A673 (cell line): Measurements from ENCODE around the gene ACTL8. TPM values are rescaled to one million over a fixed set of nuclear protein-coding genes. Genes with fewer than 3 reads are reported as not detected.

ENCODE experiments used
- BruUV-seq: library from RNA; stranded (reverse); fragments of 400-500 nt; replicated peaks from 2 replicates; lab custom pipeline; 2021; lab: Mats Ljungman, UMichigan
- CTCF ChIA-PET: fragments of 300-600 bp; sonication (Branson Sonifier 250); formaldehyde crosslinking; loops from one replicate; lab custom pipeline; 2022; ENCODE audit warnings: antibody characterized with exemption; lab: Charles Lee
- POLR2A ChIA-PET: fragments of 300-600 bp; sonication (Branson Sonifier 250); formaldehyde crosslinking; loops from one replicate; lab custom pipeline; 2022; ENCODE audit warnings: antibody characterized with exemption; ENCODE audit not compliant: low non-redundant PET; lab: Charles Lee
- DNase-seq: peaks from one replicate; pipeline ENCODE4 v3.0.0-alpha.2; 2015; ENCODE audit warnings: low spot score
- H3K27ac ChIP-seq: fragments of 200-600 bp; sonication (generic); 2 replicates; pipeline ENCODE4 v1.5.1; 2016; ENCODE audit warnings: mixed run types, low read depth, mild to moderate bottlenecking, mixed read lengths, antibody characterized with exemption, low read length; ENCODE audit not compliant: poor library complexity, severe bottlenecking
- H3K27me3 ChIP-seq: fragments of 200-600 bp; sonication (generic); replicated peaks from 2 replicates; pipeline ENCODE4 v1.6.1; 2017; ENCODE audit warnings: mixed run types, low read depth, mild to moderate bottlenecking, mixed read lengths, antibody characterized with exemption, low read length; ENCODE audit not compliant: insufficient read depth, poor library complexity
- H3K36me3 ChIP-seq: fragments of 200-600 bp; sonication (generic); 2 replicates; pipeline ENCODE4 v1.6.1; 2016; ENCODE audit warnings: mixed run types, mild to moderate bottlenecking, mixed read lengths, antibody characterized with exemption, low read length; ENCODE audit not compliant: insufficient read depth, poor library complexity, severe bottlenecking
- H3K4me1 ChIP-seq: fragments of 200-600 bp; sonication (generic); 2 replicates; pipeline ENCODE4 v1.6.1; 2017; ENCODE audit warnings: mixed run types, mild to moderate bottlenecking, mixed read lengths, antibody characterized with exemption, low read length; ENCODE audit not compliant: insufficient read depth, poor library complexity, severe bottlenecking
- H3K4me3 ChIP-seq: fragments of 200-600 bp; sonication (generic); 2 replicates; pipeline ENCODE4 v1.5.1; 2016; ENCODE audit warnings: low read depth, mixed run types, mild to moderate bottlenecking, mixed read lengths, low read length; ENCODE audit not compliant: poor library complexity, severe bottlenecking
- H3K9me3 ChIP-seq: fragments of 200-600 bp; sonication (generic); 2 replicates; pipeline ENCODE4 v1.6.1; 2016; ENCODE audit warnings: mixed run types, low read depth, mild to moderate bottlenecking, mixed read lengths, antibody characterized with exemption, low read length; ENCODE audit not compliant: poor library complexity, severe bottlenecking
- EZH2 ChIP-seq: fragments of 200-600 bp; sonication (generic); IDR thresholded peaks from 2 replicates; pipeline ENCODE4 v1.6.1; 2017; ENCODE audit warnings: borderline replicate concordance, low read depth, mild to moderate bottlenecking, mixed read lengths, antibody characterized with exemption, low read length; ENCODE audit not compliant: poor library complexity, severe bottlenecking
- intact Hi-C: fragments of 100-400 bp; cut with micrococcal nuclease; formaldehyde crosslinking; loops from one replicate; pipeline ENCODE4 v1.10.0; 2022; ENCODE audit not compliant: unreplicated experiment
- total RNA-seq: library from RNA; stranded (reverse); gene quantifications from 2 replicates; pipeline ENCODE4 v1.2.3, GENCODE V29; 2021
- TF ChIP-seq, protein P1 (sequence below): fragments of 300-800, 200-600 bp; sonication (generic); conservative IDR thresholded peaks from 2 replicates; pipeline ENCODE4 v1.5.1; 2017; ENCODE audit warnings: low read depth, mild to moderate bottlenecking, antibody characterized with exemption, low read length, moderate library complexity, mixed read lengths

Gene ACTL8
- total RNA-seq, 1 experiment from 2014 or later, result 0.28 TPM

DNA sequence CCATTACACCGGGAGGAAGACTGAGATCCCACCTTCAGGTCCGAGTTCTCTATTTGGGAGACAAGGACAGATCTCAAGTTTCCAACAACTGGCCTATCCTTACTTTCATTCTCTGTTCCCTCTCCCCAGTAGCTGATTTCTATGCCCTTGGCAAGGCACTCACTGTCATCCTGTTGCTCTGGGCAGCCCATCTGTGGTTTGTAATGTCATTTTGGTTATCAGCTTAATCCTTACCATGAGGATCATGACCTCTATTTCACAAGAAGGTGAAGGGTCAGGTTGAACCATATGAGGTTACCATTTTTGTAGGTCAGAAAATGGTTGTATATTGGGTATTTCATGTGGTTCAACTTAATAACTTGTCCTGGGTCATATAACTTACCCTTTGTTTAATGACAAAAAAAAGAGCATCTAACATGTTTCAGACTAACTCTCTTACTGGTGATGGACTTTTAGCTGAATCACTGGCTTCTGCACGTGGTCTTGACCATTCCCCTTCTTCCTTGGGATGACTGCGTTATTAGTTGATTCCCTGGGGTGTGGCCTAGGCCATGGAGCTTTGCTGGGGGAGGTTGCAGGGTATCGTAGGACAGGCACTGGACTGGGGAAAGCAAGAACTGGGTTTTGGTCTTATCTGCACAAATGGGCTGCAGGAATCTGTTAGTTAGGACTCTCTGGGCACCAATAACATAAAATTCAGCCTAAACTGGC, 120.2 kb downstream of the ACTL8 start:
- CTCF ChIA-PET, result no interaction called here
- POLR2A ChIA-PET, result no interaction called here
- BruUV-seq, result no TSS peak

DNA sequence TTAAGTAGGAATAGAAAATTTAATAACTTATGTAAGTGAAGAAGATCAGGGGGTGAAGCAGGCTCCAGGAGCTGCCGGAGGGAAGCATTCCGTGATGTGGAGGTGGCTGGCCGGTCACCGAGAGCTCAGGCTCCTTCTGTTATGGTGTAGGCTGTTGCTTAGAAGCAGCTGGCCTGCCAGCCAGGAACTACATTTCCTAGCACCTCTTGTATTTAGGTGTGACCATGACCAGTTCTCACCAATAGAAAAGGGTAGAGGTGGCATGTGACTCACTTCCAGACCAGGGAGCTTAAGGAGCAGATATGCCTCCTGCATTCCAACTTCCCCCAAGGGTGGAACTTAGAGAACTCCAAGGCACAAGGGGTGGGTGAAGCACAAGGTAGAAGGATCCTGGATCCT, 120.7 kb downstream of the ACTL8 start:
- Histone ChIP-seq H3K27me3 (no peaks in the 10 kb centered on the region), H3K27ac (no peak overlapping the region), H3K9me3 (no peaks in the 10 kb centered on the region), H3K4me1 (no peaks in the 10 kb centered on the region), H3K36me3 (no peaks in the 10 kb centered on the region), H3K4me3 (no peak overlapping the region)
- ChIA-PET CTCF (no interaction called here), POLR2A (no interaction called here)
- intact Hi-C loops, result no loop called here
- no peak for TF ChIP-seq EZH2
- TF ChIP-seq, protein P1, sequence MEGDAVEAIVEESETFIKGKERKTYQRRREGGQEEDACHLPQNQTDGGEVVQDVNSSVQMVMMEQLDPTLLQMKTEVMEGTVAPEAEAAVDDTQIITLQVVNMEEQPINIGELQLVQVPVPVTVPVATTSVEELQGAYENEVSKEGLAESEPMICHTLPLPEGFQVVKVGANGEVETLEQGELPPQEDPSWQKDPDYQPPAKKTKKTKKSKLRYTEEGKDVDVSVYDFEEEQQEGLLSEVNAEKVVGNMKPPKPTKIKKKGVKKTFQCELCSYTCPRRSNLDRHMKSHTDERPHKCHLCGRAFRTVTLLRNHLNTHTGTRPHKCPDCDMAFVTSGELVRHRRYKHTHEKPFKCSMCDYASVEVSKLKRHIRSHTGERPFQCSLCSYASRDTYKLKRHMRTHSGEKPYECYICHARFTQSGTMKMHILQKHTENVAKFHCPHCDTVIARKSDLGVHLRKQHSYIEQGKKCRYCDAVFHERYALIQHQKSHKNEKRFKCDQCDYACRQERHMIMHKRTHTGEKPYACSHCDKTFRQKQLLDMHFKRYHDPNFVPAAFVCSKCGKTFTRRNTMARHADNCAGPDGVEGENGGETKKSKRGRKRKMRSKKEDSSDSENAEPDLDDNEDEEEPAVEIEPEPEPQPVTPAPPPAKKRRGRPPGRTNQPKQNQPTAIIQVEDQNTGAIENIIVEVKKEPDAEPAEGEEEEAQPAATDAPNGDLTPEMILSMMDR, result no peak
- BruUV-seq, result no TSS peak
- DNase-seq, result no peak

More for the DNA sequence above, 120.2 kb downstream of the ACTL8 start:
- H3K9me3 ChIP-seq, result no peaks in the 10 kb centered on the region
- H3K4me1 ChIP-seq, result no peaks in the 10 kb centered on the region
- no peak for DNase-seq
- H3K27me3 ChIP-seq, result no peaks in the 10 kb centered on the region
- H3K36me3 ChIP-seq, result no peaks in the 10 kb centered on the region
- intact Hi-C loops, result no loop called here
- no peak overlapping the region for H3K27ac ChIP-seq
- no peak overlapping the region for H3K4me3 ChIP-seq
- no peak for TF ChIP-seq EZH2
- TF ChIP-seq, protein P1, result no peak

Other genes with a start within 250 kb of the ACTL8 start
- gene ARHGEF10L, start 215.6 kb upstream of the ACTL8 start, total RNA-seq, result 3.3 and 5.1 TPM in 2 replicates